ENCODE measurements around the gene ACOX1.

The ACOX1 gene

GRCh38 chr17:76000016-76000754 lies 21.2 kb upstream of the ACOX1 start:
- TF ChIP-seq TAF1 (IDR thresholded peaks at IDR 0.05; ENCODE audit: low read depth) (no peak), RAD21 (IDR thresholded peaks at IDR 0.05; ENCODE audit: low read depth) (peak; percentile 75), CEBPB (IDR thresholded peaks at IDR 0.05) (no peak), YY1 (IDR thresholded peaks at IDR 0.05; ENCODE audit: low read depth) (0 out of 2 replicates have a peak, but pooled peaks have one; percentile 29), FOXM1 (IDR thresholded peaks at IDR 0.05; ENCODE audit: borderline replicate concordance, low read depth) (no peak), TCF12 (IDR thresholded peaks at IDR 0.05; ENCODE audit: low read depth) (no peak)
- TF ChIP-seq, protein P1, sequence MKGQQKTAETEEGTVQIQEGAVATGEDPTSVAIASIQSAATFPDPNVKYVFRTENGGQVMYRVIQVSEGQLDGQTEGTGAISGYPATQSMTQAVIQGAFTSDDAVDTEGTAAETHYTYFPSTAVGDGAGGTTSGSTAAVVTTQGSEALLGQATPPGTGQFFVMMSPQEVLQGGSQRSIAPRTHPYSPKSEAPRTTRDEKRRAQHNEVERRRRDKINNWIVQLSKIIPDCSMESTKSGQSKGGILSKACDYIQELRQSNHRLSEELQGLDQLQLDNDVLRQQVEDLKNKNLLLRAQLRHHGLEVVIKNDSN (IDR thresholded peaks at IDR 0.05): no peak

DNA sequence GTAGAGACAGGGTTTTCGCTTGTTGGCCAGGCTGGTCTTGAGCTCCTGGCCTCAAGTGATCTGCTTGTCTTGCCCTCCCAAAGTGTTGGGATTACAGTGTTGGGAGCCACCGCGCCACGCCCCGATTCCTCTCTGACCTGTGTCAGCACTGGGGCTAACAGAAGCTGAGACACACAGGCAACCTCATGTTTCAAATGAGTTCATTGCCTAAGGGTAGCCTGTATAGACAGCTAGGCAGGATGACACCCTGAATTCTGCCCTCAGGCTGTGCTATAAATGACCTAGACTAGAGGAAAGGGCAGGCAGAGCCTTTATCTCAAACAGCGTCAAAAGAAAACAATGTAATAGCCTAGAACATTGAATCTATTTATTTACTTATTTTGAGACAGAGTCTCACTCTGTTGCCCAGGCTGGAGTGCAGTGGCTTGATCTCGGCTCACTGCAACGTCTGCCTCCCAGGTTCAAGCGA lies 19.4 kb upstream of the ACOX1 start:
- TF ChIP-seq NFIC (IDR thresholded peaks at IDR 0.05) (no peak), EGR1 (IDR thresholded peaks at IDR 0.05) (no peak), ZBTB7A (IDR thresholded peaks at IDR 0.05; ENCODE audit: low read depth) (no peak), EP300 (IDR thresholded peaks at IDR 0.05; ENCODE audit: borderline replicate concordance) (no peak), YY1 (IDR thresholded peaks at IDR 0.05; ENCODE audit: low read depth) (no peak), FOXM1 (IDR thresholded peaks at IDR 0.05; ENCODE audit: borderline replicate concordance, low read depth) (no peak), TEAD4 (IDR thresholded peaks at IDR 0.05) (no peak)

GRCh38 chr17:75996665-75997590 lies 18.0 kb upstream of the ACOX1 start:
- TF ChIP-seq CEBPB (IDR thresholded peaks at IDR 0.05) (no peak), EGR1 (IDR thresholded peaks at IDR 0.05) (no peak)
- TF ChIP-seq, protein P2, sequence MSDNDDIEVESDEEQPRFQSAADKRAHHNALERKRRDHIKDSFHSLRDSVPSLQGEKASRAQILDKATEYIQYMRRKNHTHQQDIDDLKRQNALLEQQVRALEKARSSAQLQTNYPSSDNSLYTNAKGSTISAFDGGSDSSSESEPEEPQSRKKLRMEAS (IDR thresholded peaks at IDR 0.05): no peak

DNA sequence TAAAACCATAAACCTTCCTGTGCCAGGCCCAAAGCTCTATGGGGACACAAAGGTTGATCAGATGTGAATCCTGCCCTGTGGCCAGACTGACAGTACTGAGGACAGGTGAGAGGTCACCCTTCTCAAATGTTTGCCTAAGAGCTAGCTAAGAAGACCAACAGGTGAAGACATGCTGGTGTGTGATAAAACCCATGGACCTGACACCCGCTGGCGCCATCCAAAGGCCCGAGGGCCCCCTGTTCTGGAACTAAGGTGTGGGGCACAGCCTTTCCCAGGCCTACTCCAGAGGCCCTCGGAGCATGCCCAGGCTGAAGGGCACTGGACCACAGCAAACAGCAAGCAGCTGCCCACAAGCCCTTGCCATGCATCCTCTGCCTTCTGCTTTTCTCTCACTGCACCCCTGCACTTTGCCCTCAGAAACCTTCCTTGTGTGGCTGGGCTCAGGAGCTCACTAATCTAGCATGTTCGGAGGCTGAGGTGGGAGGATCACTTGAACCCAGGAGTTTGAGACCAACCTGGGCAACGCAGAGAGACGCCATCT lies 16.5 kb upstream of the ACOX1 start:
- no peak for TF ChIP-seq FOXM1 (IDR thresholded peaks at IDR 0.05; ENCODE audit: borderline replicate concordance, low read depth)
- TF ChIP-seq CREB1 (IDR thresholded peaks at IDR 0.05; ENCODE audit: low read depth): no peak
- no peak for TF ChIP-seq REST (IDR thresholded peaks at IDR 0.05; ENCODE audit: low read depth)
- TF ChIP-seq ZBTB7A (IDR thresholded peaks at IDR 0.05; ENCODE audit: low read depth): no peak

- TF ChIP-seq RAD21 (IDR thresholded peaks at IDR 0.05; ENCODE audit: low read depth): no peak
- no peak for TF ChIP-seq EGR1 (IDR thresholded peaks at IDR 0.05)
- no peak for TF ChIP-seq CREB1 (IDR thresholded peaks at IDR 0.05; ENCODE audit: low read depth)
- TF ChIP-seq TEAD4 (IDR thresholded peaks at IDR 0.05): no peak
- TF ChIP-seq CEBPB (IDR thresholded peaks at IDR 0.05): no peak
- TF ChIP-seq TAF1 (IDR thresholded peaks at IDR 0.05; ENCODE audit: low read depth): no peak
- no peak for TF ChIP-seq EP300 (IDR thresholded peaks at IDR 0.05; ENCODE audit: borderline replicate concordance)
- TF ChIP-seq NFIC (IDR thresholded peaks at IDR 0.05): no peak
- TF ChIP-seq FOXM1 (IDR thresholded peaks at IDR 0.05; ENCODE audit: borderline replicate concordance, low read depth): no peak
- no peak for TF ChIP-seq YY1 (IDR thresholded peaks at IDR 0.05; ENCODE audit: low read depth)
- no peak for TF ChIP-seq ZBTB7A (IDR thresholded peaks at IDR 0.05; ENCODE audit: low read depth)
- no peak for TF ChIP-seq TCF12 (IDR thresholded peaks at IDR 0.05; ENCODE audit: low read depth)
- TF ChIP-seq, protein P1 (IDR thresholded peaks at IDR 0.05): no peak
- no peak for TF ChIP-seq REST (IDR thresholded peaks at IDR 0.05; ENCODE audit: low read depth)
- TF ChIP-seq, protein P2 (IDR thresholded peaks at IDR 0.05): no peak
Measured at GRCh38 chr17:75994802-75995370, 15.9 kb upstream of the ACOX1 start.

Data from Ishikawa (cell line).